HUES48 (cell line): Measurements from ENCODE around the gene RRP15.
"Not testable (repeated sequence)": the region's sequence is repeated elsewhere in the genome, so short reads cannot be mapped to it uniquely, and the experiment has no call there.

Experiments
- H3K27ac ChIP-seq: one replicate; pipeline ENCODE4 v1.7.0; 2013; ENCODE audit warnings: low read depth, low read length, inconsistent platforms
- H3K27me3 ChIP-seq: 2 replicates; pipeline ENCODE4 v1.6.1; 2013; ENCODE audit warnings: mild to moderate bottlenecking, low read length; ENCODE audit not compliant: control insufficient read depth, insufficient read depth
- H3K36me3 ChIP-seq: 2 replicates; pipeline ENCODE4 v1.6.1; 2013; ENCODE audit warnings: low read length; ENCODE audit not compliant: control insufficient read depth, insufficient read depth
- H3K4me1 ChIP-seq: 2 replicates; pipeline ENCODE4 v1.6.1; 2013; ENCODE audit warnings: mild to moderate bottlenecking, low read length; ENCODE audit not compliant: control insufficient read depth, insufficient read depth
- H3K4me3 ChIP-seq: 2 replicates; pipeline ENCODE4 v1.5.1; 2013; ENCODE audit warnings: mild to moderate bottlenecking, low read depth, low read length
- H3K9ac ChIP-seq: 2 replicates; pipeline ENCODE4 v1.6.1; 2013; ENCODE audit warnings: mild to moderate bottlenecking, low read depth, low read length, moderate library complexity
- H3K9me3 ChIP-seq: 2 replicates; pipeline ENCODE4 v1.6.1; 2013; ENCODE audit warnings: low read length; ENCODE audit not compliant: control insufficient read depth, insufficient read depth

RRP15 gene

DNA sequence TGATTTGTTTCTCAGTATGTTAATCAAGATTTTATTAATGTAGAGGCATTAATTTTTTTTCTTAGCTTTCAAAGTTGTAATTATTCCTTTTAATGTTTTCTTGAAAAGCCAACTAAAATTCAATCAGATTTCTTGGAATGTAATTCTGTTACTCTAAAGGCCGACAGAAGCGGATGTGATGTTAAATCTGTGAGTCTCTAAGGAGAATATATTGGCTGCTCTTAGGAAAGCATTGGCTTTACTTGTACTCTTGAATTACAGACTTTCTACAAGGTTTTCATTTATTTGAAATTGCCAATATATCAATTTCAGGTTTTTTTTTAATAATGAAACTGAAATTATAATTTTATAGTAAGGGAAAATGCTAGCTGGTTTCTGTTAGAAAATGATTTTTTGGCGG, 29.2 kb downstream of the RRP15 start:
- Histone ChIP-seq H3K4me3 (no peak overlapping the region), H3K9ac (no peak overlapping the region), H3K36me3 (peaks cover 22% of the 10 kb centered on the region), H3K4me1 (peaks cover 16% of the 10 kb centered on the region), H3K27ac (no peak overlapping the region), H3K9me3 (no peaks in the 10 kb centered on the region), H3K27me3 (no peaks in the 10 kb centered on the region)

DNA sequence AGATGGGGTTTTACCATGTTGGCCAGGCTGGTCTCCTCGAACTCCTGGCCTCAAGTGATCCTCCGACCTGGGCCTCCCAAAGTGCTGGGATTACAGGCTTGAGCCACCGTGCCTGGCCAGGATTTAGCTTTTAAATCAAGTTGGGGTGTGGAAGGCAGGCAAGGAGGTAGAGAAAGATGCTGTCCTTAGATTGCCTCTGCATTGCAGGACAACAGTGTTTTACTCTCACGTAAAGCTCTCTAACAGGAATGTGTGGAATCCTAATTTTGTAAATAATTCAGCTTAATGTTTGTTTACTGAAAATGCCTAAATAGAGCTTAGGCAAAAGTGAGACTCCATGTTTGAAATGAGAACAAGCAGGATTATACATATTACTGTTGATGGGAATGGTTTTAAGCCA, 30.5 kb downstream of the RRP15 start:
- Histone ChIP-seq H3K9me3 (no peaks in the 10 kb centered on the region), H3K9ac (no peak overlapping the region), H3K4me1 (peaks cover 16% of the 10 kb centered on the region), H3K4me3 (no peak overlapping the region), H3K27me3 (no peaks in the 10 kb centered on the region), H3K27ac (no peak overlapping the region), H3K36me3 (peaks cover 16% of the 10 kb centered on the region)

DNA sequence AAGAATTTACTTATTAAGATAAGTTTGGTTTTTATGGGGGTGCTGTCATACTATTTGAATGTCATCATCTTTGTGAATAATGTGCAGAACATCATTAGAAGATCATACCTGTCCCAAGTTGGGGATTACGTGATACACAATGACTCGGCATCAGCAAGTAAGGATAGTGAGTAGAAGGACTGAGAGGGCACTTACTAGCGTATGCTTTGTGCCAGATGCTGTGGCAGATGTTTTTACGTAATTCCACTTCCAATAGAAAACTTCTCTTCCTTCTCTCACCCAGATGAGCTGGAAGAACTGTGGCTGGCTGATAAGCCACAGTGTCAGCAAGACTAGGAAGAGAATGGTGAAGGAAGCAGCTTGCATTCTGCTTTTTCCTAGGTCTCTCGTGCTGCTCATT, 32.0 kb downstream of the RRP15 start:
- Histone ChIP-seq H3K4me1 (peaks cover 16% of the 10 kb centered on the region), H3K27me3 (no peaks in the 10 kb centered on the region), H3K27ac (peak overlapping the region; percentile 28), H3K36me3 (peaks cover 16% of the 10 kb centered on the region), H3K9me3 (no peaks in the 10 kb centered on the region), H3K4me3 (no peak overlapping the region), H3K9ac (no peak overlapping the region)

DNA sequence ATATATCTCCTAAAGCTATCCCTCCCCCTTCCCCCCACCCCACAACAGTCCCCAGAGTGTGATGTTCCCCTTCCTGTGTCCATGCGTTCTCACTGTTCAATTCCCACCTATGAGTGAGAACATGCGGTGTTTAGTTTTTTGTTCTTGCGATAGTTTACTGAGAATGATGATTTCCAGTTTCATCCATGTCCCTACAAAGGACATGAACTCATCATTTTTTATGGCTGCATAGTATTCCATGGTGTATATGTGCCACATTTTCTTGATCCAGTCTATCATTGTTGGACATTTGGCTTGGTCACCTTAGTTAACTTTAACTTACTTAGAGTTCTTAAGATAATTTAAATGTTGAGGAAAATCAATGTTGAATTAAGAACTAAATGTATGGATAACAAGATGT, 35.1 kb downstream of the RRP15 start:
- H3K4me1 ChIP-seq, H3K9me3 ChIP-seq, H3K4me3 ChIP-seq, H3K9ac ChIP-seq, H3K27me3 ChIP-seq, H3K27ac ChIP-seq: not testable (repeated sequence)
- peaks cover 41% of the 10 kb centered on the region for H3K36me3 ChIP-seq

DNA sequence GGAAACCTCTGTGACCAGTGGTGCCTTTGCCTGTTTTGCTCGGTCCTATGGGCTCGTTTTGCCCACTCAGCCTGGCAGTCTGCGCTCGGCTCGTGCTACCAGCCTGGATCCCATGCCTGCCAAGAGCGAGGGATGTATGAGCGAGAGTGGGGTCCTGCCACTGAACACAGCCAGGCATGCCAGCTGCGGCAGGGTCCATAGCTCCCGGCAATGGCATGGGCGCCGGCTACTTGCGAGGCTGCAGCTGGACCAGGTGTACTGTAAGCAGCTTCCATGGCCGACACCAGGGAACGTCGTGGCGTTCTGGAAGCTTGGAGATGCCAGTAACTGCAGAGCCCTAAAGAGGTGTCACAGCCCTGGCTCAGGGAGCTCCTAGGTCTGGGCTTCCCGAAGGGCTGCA, 37.7 kb downstream of the RRP15 start:
- no peaks in the 10 kb centered on the region for H3K27me3 ChIP-seq
- no peaks in the 10 kb centered on the region for H3K9me3 ChIP-seq
- H3K36me3 ChIP-seq = peaks cover 36% of the 10 kb centered on the region
- no peak overlapping the region for H3K9ac ChIP-seq
- H3K4me1 ChIP-seq = no peaks in the 10 kb centered on the region
- no peak overlapping the region for H3K4me3 ChIP-seq
- no peak overlapping the region for H3K27ac ChIP-seq

DNA sequence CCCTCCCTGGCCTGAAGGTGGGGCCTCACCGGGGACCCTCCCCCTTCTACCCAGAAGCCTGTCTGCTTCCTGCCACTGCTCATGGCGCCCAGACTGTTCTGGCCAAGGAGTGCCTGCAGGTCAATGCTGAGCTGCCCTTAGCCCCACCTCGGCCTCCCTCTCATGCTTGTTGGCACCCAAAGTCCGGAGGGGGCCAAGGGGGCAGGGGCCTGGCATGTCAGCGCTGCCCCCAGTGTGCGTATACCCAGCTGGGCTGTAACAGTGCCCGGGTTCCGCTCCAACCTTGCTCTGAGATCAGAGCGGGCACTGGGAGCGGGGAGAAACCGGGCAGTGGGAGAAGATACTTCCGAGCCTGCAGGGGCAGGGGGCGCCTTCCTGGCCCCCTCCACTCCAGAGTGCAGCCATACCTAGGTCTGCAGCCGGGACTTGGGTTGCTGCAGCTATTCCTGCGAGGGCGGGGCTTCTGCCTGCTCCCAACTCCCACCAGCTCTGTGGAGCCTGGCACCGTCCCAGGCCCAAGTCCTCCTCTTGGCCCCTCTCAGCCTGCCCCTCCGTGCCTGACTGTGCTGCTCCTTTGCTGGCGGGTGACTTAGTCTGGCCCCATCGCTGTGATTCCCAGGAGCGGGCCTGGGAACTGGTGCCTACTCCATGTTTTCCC, 38.6 kb downstream of the RRP15 start:
- Histone ChIP-seq H3K4me1 (no peaks in the 10 kb centered on the region), H3K36me3 (peaks cover 31% of the 10 kb centered on the region), H3K27me3 (no peaks in the 10 kb centered on the region)

DNA sequence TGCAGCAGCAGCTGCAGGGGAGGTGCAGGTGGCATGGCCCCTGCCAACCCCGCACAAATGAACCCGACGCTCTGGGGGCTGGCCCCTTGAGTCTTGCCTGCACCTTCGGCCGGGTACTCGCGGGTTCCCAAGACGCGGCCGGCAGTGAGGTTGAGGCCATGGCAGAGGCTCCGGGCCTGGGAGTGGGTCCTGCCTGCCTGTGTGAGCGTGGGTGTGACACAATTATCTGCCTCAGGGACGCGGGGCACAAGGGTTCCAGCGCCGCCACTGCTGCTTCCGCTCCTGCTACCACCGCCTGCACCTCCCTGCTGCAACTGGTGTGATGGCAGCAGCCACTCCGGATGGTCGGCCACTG, 39.1 kb downstream of the RRP15 start:
- H3K9ac ChIP-seq = no peak overlapping the region
- H3K4me1 ChIP-seq = no peaks in the 10 kb centered on the region
- H3K9me3 ChIP-seq = no peaks in the 10 kb centered on the region
- H3K27ac ChIP-seq = no peak overlapping the region
- peaks cover 30% of the 10 kb centered on the region for H3K36me3 ChIP-seq
- no peak overlapping the region for H3K4me3 ChIP-seq
- no peaks in the 10 kb centered on the region for H3K27me3 ChIP-seq

More for the DNA sequence above, 38.6 kb downstream of the RRP15 start:
- Histone ChIP-seq H3K4me3 (no peak overlapping the region), H3K9ac (no peak overlapping the region), H3K27ac (no peak overlapping the region), H3K9me3 (no peaks in the 10 kb centered on the region)

DNA sequence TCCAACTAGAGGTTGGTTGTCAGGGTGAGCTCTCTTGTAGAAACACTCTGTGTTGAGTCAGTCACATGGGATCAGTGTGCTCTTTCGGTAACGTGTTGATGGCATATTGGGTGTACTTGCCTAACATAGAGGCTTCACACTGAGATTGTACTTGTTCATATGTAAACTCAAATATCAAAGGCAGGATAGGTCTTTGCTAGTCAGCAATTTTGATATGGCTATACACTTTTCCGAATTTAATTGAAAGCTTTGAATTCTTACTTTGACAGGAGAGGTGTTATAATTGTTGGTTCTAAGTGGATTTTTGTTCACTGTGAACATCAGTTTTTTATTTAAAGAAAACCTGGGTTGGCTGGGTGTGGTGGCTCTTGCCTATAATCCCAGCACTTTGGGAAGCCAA, 43.7 kb downstream of the RRP15 start:
- Histone ChIP-seq H3K9ac (no peak overlapping the region), H3K36me3 (peaks cover 33% of the 10 kb centered on the region), H3K27me3 (no peaks in the 10 kb centered on the region), H3K27ac (no peak overlapping the region), H3K4me1 (no peaks in the 10 kb centered on the region), H3K9me3 (no peaks in the 10 kb centered on the region), H3K4me3 (no peak overlapping the region)

DNA sequence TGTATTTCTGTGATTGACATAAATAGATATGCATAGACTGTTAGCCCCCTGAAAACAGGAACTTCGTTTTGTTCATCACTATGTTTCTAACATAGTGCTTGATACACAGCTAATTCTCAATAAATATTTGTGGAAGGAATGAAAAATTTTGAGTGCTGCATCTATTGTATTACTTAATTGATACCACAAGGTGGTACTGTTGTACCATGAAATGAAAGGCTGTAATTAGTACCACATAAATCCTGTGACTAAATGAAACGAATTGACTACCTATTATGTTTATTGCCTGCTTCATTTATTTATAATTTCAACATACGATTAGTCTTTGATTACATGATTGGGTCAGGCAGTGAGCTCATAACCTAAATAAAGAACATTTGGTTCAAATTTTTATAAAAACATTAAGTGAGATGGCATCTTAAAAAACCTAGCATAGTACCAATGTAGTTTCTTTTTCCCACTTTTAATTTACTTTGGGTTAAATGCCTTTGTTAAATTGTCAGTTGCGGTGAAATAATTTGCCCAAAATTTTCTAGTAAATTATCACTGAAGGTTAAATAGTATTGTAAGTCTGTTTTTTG, 45.0 kb downstream of the RRP15 start:
- Histone ChIP-seq H3K4me3 (no peak overlapping the region), H3K4me1 (no peaks in the 10 kb centered on the region), H3K9me3 (no peaks in the 10 kb centered on the region), H3K36me3 (peaks cover 27% of the 10 kb centered on the region), H3K27me3 (no peaks in the 10 kb centered on the region), H3K27ac (no peak overlapping the region), H3K9ac (no peak overlapping the region)

DNA sequence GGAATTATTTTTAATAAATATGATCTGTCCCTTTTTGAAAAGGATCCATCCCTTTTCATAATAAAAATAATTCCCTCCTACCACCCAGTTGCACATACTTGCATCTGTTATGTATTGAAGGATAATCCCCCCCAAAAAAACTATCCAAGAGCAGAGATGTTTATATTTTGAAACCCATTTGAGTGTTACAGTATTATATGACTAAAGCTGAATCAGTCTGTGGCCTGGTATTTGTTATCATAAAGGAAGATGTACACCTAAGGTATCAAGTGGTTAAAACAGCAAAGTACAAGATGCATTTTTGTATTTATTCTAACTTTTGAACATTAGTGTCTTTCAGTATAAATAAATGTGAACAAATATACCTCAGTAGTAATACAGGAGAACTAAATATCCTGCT, 47.3 kb downstream of the RRP15 start:
- H3K4me1 ChIP-seq = peaks cover 5% of the 10 kb centered on the region; the same call in 1 of the 2 replicates
- no peaks in the 10 kb centered on the region for H3K27me3 ChIP-seq
- peaks cover 25% of the 10 kb centered on the region for H3K36me3 ChIP-seq
- H3K4me3 ChIP-seq = no peak overlapping the region
- no peaks in the 10 kb centered on the region for H3K9me3 ChIP-seq
- H3K27ac ChIP-seq = no peak overlapping the region
- H3K9ac ChIP-seq = no peak overlapping the region

DNA sequence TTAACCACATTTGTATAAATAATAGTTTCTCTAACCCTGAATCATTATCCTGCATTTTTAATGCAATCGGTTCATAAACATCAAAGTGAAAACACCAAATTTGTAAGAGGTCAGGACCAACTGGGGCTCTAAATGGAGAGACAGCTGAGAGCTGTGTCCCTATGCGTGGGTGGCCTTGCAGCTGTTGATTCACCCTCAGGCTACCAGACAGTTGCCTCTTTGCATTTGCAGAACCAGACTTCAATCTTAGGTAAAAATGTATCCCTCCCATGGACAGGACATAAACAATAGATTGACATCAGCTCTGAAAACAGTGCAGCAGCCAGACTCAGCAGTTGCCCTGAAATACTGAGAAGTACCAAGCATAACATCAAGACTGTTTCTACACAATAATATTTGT, 51.2 kb downstream of the RRP15 start:
- Histone ChIP-seq H3K4me3 (no peak overlapping the region), H3K4me1 (peaks cover 17% of the 10 kb centered on the region), H3K36me3 (peaks cover 19% of the 10 kb centered on the region), H3K27ac (no peak overlapping the region), H3K27me3 (no peaks in the 10 kb centered on the region), H3K9me3 (no peaks in the 10 kb centered on the region), H3K9ac (no peak overlapping the region)
